Neutrophil (primary cell): ENCODE measurements around the gene TMEM94.

Experiments used
- H3K27ac ChIP-seq: fragments of 200-600 bp; sonication (generic); 2 replicates; pipeline ENCODE4 v1.5.1; 2016; ENCODE audit warnings: mild to moderate bottlenecking, moderate library complexity
- H3K27me3 ChIP-seq: fragments of 200-600 bp; sonication (generic); 2 replicates; pipeline ENCODE4 v1.6.0; 2016; ENCODE audit warnings: mild to moderate bottlenecking
- H3K36me3 ChIP-seq: fragments of 200-600 bp; sonication (generic); 2 replicates; pipeline ENCODE4 v1.5.1; 2017
- H3K4me1 ChIP-seq, 2 experiments: fragments of 200-600 bp in 1 of 2; sonication (generic) in 1 of 2; 1 replicate in 1 of 2; 2 replicates in 1 of 2; pipeline versions ENCODE4 v1.5.1 to v1.6.1; 2013 to 2016; ENCODE audit warnings: low read depth in 1 of 2, low read length in 1 of 2, mild to moderate bottlenecking in 1 of 2, moderate library complexity in 1 of 2; ENCODE audit not compliant: control insufficient read depth in 1 of 2, insufficient read depth in 1 of 2
- H3K4me3 ChIP-seq, 2 experiments: fragments of 200-600 bp in 1 of 2; sonication (generic) in 1 of 2; 1 replicate in 1 of 2; 2 replicates in 1 of 2; pipeline ENCODE4 v1.5.1; 2013 to 2016; ENCODE audit warnings: low read depth in 1 of 2, low read length in 1 of 2, mild to moderate bottlenecking in 1 of 2, moderate library complexity in 1 of 2
- H3K9me3 ChIP-seq: fragments of 200-600 bp; sonication (generic); 2 replicates; pipeline ENCODE4 v1.5.1; 2016
- CTCF ChIP-seq: fragments of 200-600 bp; sonication (generic); IDR thresholded peaks from 2 replicates; pipeline ENCODE4 v1.5.1; 2016; ENCODE audit warnings: antibody characterized with exemption

TMEM94 gene

GRCh38 chr17:75546181-75546580 is 89.7 kb downstream of the TMEM94 start:
- Histone ChIP-seq H3K4me3 (no peak overlapping the region), H3K4me1 (no peaks in the 10 kb centered on the region), H3K9me3 (no peaks in the 10 kb centered on the region), H3K27me3 (no peaks in the 10 kb centered on the region), H3K27ac (no peak overlapping the region), H3K36me3 (no peaks in the 10 kb centered on the region)
- no peak for TF ChIP-seq CTCF

- Histone ChIP-seq H3K36me3 (no peaks in the 10 kb centered on the region), H3K9me3 (no peaks in the 10 kb centered on the region), H3K27ac (no peak overlapping the region), H3K4me1 (no peaks in the 10 kb centered on the region), H3K27me3 (no peaks in the 10 kb centered on the region), H3K4me3 (no peak overlapping the region)
- no peak for TF ChIP-seq CTCF
Observed at GRCh38 chr17:75547091-75547490, 90.7 kb downstream of the TMEM94 start.

- no peaks in the 10 kb centered on the region for H3K36me3 ChIP-seq
- H3K4me3 ChIP-seq: no peak overlapping the region
- no peak overlapping the region for H3K27ac ChIP-seq
- H3K27me3 ChIP-seq: no peaks in the 10 kb centered on the region
- H3K4me1 ChIP-seq: no peaks in the 10 kb centered on the region
- TF ChIP-seq CTCF: no peak
- H3K9me3 ChIP-seq: no peaks in the 10 kb centered on the region
Observed at GRCh38 chr17:75548813-75549212, 92.4 kb downstream of the TMEM94 start.
